Measurements from ENCODE around the gene CHI3L2. TPM values are rescaled to one million over a fixed set of nuclear protein-coding genes. Genes with fewer than 3 reads are reported as not detected.

The CHI3L2 gene
- total RNA-seq, 6 experiments from 2014 or later = 0.35 to 0.64 (median 0.57) TPM; not detected in 3

Other genes with a start within 250 kb of the CHI3L2 start
- gene DRAM2, start 87.6 kb upstream of the CHI3L2 start, total RNA-seq (2021; fragmentation: NEBNext Ultra II Directional; extraction: Animal tissue kit (Norgen Biotek cat#: 25700)) = 10 to 100 TPM; 23.6 to 32.0 (median 28.9) TPM
- 10 to 100 TPM; 26.5 to 38.9 (median 33.5) TPM for gene CEPT1, start 87.5 kb upstream of the CHI3L2 start, total RNA-seq (2021; fragmentation: NEBNext Ultra II Directional; extraction: Animal tissue kit (Norgen Biotek cat#: 25700))
- 1 to 10 TPM in 5 of 6 experiments, under 1 TPM in 1; 0.92 to 4.0 (median 3.7) TPM for gene DENND2D, start 27.1 kb upstream of the CHI3L2 start, total RNA-seq (2021; fragmentation: NEBNext Ultra II Directional; extraction: Animal tissue kit (Norgen Biotek cat#: 25700))
- not detected for gene CHIA, start 63.1 kb downstream of the CHI3L2 start, total RNA-seq (2021; fragmentation: NEBNext Ultra II Directional; extraction: Animal tissue kit (Norgen Biotek cat#: 25700))
- under 1 TPM in 5 of 6 experiments, not detected in 1; 0.09 to 0.74 (median 0.14) TPM for gene OVGP1, start 200.0 kb downstream of the CHI3L2 start, total RNA-seq (2021; fragmentation: NEBNext Ultra II Directional; extraction: Animal tissue kit (Norgen Biotek cat#: 25700))
- 10 to 100 TPM; 42.5 to 53.7 (median 47.7) TPM for gene WDR77, start 221.5 kb downstream of the CHI3L2 start, total RNA-seq (2021; fragmentation: NEBNext Ultra II Directional; extraction: Animal tissue kit (Norgen Biotek cat#: 25700))
- 100 to 1,000 TPM; 253 to 293 (median 285) TPM for gene ATP5PB, start 221.8 kb downstream of the CHI3L2 start, total RNA-seq (2021; fragmentation: NEBNext Ultra II Directional; extraction: Animal tissue kit (Norgen Biotek cat#: 25700))
- under 1 TPM in 2 of 6 experiments, not detected in 4; 0.33 to 0.52 TPM for gene C1orf162, start 246.3 kb downstream of the CHI3L2 start, total RNA-seq (2021; fragmentation: NEBNext Ultra II Directional; extraction: Animal tissue kit (Norgen Biotek cat#: 25700))

All from HFFc6 (cell line).